ENCODE data around the gene IMPA2.

Gene IMPA2

DNA sequence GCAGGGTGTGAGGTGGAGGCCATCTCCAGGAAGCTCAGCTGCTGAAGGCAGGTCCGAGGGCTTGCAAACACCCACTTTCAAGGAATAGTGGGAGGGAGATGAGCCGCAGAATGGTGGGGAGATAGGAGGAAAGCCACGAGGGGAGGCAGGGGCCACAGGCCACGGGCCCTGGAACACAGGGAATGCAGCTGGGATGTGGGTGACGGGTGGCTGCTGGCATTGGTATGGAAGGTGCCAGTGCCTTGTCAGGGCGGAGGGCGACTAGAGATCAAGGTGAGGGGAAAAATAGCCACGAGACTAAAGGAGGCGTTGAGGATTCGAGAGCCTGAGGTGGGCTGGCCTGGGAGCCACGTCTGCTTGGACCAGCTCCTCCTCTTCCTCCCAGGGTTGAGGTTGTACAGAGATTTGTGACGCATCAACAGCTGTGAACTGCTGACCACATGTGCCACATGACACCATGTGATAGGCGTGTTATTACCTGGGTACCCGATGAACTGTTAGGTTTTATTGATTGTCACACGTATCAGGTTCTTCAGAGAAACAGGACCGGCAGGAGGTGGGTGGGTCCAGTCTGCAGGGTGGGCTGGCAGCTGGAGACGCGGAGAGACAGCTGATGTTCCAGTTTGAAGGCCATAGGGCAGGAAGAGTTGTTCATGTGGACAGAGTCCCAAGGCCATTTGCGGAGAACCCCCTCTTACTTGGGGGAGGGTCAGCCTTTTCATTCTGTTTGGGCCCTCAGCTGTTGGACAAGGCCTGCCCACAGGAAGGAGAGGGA is 9.9 kb downstream of the IMPA2 start:
- no peak for DNase-seq

DNA sequence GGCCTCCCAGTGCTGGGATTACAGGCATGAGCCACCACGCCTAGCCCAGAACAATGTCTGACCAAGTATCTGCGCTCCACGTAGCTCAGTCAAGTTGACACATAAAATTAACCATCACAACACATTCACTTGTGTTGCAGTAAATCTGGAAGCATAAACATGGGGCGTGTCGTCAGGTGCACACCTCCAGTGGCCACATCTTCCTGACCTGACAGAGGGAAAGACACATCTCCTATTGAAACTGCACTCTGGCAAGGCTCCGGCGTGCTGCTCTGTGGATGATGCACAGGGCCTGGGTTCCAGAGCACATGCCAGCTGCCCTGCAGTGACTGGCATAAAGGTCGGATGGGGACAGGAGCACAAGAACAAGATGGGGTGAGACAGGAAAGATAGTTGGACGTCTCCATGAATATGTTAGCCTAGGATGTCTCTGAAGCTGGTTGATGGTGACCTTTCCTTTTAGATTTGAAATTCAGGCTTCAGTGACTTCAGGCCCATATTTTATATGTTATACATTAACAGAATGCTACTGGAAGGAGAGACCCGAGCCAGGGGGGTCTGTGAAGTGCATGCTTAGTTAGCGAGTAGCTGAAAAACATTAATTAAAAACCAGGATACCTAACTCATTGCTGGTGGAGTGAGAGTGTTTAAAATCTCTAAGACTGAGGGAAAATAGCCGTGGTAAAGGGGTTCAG is 10.9 kb downstream of the IMPA2 start:
- DNase-seq = no peak

DNA sequence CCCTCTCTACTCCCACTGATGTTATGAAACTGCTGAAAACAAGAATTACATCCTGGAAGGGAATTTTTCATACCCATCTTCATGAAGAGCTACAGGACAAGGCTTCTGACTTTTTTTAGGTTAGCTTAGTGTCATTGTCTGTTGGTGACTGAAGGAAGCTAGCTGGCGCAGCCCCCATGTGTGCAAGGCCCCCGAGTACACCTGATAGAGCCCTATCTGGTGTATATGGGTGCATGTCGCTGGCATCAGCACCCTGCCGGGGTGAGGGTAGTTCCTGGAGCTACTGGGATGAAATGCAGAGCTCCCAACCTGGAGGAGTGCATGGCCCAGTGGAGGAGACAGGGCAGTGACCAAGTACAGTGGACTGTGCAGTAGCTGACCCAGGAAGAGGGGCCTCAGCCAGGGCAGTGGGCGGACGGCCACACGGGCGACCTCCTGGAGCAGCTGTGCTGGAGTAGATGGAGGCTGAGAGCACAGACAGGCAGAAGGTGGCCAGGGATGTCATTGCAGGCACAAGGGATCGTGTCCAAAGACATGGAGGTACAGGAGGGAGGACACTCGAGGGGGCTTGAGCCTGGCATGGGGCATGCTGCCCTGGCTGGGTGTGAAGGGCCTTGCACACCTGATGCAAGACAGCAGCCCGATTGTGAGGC is 12.1 kb downstream of the IMPA2 start:
- DNase-seq = no peak

DNA sequence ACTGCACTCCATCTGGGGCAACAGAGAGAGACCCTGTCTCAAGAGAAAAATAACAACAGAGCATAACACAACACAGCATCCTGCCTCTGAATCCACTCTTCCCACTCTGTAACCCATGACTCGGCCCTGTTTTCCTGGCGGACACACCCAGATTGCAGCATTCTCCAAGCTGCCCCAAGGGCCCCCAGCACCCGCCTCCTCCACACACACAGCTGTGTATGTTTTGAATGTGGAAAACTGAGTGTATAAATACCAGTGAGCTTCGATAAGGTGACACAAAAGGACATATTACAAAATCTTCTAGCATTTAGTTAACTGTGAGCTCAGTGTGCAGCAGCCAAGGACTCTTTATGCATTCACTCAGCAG is 13.0 kb downstream of the IMPA2 start:
- DNase-seq = no peak

DNA sequence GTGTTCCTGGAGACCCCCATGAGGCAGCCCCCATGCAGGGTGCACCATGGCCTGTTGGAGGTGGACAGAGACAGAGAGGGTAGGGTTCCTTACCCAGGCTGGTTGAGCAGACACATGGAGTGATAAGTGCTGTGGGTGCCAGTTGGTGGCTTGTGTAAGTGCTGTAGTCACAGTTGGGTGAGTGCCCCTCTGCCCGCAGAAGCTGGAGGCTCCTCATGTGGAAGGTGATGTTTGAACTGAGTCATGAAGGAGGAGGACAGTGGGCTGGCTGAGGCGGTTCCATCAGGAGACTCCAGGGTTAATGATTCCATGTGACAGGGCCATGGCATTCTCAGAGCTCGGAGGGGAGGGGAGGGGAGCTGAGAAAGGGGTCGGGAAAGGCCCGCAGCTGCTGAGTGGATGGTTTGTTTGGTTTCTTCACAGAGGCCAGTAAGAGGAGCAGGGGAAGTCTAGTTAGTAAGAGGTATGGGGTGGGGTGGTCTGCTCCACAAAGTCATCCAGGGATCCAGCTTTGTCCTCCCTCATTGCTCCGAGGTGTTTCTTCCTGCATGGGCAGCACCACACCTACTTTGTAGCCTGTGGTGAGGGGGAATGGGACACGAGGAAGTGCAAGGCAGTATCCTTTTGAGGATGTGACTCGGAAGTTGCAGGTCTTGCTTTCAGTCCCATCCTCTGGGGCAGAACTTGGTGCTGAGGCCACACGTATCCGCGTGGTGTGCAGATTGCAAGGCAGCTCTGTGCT is 13.6 kb downstream of the IMPA2 start:
- no peak for DNase-seq

DNA sequence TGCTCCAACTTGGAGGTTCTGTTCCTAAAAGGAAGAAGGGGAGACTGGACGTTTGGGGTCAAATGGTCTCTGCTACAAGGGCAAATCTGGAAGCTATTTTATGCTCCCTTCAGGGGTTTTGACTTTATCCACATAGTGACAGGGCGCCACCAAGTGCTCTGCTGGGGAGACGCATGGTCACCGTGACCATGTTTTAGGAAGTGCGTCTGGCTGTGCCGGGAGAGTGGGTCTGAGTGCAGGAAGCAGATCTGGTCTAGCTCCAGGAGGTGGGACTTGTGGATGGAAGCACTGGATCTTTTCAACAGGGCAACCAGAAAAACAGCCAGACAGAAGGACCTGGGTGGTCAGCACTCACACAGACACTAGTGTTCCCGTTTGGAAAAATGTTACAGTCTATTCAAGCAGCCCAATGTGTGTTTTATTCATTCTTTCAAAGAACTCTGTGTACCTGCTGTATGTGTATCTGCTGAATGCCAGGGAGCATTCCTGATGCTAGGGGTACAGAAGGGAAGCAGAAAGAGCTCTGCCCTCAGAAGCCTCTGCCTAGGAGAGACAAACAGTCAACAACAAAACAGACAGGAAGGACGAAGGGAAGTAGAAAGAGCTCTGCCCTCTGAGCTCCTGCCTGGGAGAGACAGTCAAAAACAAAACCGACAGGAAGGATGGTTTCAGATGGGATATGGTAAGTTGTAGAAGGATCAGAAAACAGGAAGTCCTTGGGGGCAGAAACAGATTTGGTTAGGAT is 14.3 kb downstream of the IMPA2 start:
- peak; percentile 51 for DNase-seq

DNA sequence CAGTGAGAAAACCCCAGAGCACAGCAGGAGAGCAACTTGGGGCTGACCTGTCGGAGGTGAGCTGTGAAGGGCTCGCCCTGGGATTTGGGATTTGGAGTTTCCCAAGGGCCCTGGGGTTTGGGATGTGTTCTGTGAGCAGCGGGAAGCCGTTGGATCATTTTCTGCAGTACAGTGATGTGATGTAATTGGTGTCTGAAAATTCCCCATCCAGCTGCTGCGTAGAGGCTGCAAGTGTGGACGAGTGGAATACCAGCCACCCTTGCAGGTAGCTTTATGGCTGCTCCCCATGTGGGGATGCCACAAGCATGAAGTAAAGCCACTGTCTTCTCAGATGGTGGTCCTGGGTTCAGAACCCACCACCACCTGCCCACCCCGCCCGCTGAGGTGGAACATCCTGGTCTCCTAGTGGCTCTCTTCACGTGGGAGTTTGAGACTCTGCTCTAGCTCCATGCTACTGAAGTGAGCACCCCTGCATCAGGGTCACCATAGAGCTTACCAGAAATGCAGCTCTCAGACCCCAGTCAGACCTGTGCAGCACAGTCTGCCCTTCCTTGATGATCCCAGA is 15.0 kb downstream of the IMPA2 start:
- DNase-seq = no peak

DNA sequence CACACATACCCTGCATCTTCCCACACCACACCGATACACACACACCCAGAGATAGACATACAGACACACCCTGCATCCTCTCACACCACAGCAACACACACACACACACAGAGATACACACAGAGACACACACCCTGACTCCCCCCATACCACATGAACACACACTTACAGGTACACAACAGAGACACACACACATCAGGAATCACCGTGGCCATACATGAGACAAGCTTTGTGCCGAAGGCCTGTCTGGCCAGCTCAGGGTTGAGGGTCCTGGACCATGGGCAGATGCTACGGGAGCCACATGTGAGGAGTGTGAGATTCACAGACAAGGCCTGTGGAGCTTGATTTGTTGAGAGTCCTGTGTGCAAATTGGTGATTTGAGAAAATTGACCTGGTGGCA is 15.6 kb downstream of the IMPA2 start:
- no peak for DNase-seq

DNA sequence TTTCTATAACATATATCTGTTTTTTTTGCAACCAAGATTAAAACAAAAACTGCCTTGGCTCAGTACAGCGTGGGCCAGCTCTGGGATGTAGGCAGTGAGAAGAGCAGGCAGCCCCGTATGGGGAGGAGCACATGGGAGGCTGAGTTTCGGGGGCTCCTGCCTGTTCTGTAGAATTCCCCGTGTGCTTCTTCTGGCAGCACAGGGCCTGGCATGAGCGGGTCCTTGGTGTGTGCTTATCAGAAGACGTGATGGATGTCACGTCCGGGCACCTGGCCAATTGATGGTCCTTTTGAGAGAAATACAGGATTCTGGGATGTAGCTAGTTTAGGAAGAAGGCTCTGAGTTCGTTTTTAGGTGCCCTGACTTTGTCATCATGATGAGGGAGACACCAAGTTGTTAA is 16.2 kb downstream of the IMPA2 start:
- no peak for DNase-seq

DNA sequence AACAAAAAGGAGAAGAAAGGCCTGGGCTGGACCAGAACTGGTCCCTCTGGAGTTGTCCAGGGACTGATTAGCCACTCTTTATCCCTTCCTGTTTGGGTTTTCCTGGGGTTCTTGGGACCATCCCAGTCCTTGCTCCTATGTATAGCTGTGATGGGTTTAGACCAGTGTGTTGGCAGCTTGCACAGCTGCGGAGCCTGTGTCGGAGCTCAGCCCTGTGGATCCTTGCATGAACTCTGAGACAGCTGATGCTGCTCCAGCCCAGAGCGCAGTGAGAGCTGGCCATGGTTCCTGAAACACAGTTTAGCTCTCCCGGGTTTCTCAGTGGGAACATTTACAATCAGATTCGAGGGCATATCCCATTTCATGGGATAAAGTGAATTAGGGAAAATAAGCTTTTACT is 16.9 kb downstream of the IMPA2 start:
- DNase-seq = no peak

DNA sequence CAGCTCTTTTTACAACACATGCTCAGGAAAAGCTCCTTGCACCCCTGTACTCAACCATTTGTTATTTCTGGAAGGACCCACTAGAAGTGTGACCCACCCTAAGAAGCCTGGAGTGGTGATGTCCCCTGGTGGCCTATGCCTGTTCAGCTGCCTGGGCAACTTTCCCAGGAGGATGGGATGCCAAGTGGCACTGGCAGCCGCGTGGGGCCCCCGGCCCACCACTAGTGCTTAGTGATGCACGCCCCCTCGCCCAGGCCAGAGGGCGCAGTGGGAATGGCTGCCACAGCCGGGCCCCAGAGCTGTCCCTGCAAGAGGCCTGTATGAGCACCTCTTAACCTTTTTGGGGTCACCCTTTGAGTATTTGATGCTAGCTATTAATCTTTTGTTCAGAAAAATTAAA is 18.1 kb downstream of the IMPA2 start:
- no peak for DNase-seq

DNA sequence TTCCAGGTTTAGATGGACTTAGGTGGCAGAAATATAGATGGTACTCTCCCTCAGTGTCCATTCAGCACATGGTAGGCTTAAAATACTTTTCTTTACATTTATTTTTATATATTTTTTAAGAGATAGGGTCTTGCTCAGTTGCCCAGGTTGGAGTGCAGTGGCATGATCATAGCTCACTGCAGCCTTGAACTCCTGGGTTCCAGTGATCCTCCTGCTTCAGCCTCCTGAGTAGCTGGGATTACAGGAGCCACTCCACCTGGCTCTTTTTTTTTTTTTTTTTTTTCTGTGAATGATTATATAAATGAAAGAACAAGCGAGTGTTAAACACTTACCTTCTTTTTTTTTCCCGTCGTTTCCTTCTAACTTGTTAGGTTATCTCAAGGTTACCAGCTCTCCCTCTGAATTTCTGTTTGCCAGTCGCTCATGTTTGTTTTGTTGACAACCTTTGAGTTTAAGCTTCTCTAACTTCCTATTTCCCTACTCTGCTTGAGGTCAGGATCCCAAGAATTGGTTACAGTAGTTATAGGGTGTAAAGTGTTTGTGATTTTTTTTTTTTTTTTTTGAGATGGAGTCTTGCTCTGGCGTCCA is 18.9 kb downstream of the IMPA2 start:
- DNase-seq = no peak

DNA sequence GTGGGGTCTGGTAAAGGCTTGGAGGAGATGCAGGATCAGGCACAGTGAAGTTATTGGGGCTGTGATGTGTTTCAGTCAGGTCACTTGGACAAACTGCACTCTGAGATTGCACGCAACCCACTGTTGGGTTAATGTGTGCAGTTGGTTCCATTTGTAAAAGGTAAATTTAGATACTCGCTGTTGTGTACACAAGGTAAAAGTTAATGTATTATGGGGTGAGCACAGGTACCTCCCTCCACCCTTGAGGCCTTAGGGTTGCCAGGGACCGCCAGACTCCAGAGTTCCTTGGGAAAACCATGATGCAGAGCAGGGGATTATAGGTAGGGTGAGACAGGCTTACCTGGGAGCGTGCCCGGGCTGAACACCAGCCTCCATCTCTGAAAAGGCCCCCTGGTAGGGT is 20.1 kb downstream of the IMPA2 start:
- no peak for DNase-seq

DNA sequence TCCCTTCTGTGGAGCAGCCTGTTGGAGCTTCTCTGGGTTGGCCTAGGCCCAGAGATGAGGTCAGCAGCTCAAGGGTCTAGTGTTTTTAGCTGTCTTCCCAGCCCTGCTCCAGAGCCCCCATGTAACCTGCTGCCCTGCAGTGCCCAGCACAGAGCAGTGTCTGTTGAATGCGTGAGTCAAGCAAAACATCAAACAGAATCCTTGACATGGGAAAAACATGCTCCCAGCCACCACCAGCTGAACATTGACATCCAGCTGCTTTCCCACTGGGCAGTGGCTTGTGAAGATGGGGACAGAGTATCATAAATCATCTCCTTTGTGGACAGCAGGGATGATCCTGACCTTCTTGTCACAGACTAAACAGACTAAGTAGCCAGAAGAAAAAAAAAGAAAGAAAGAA is 22.6 kb downstream of the IMPA2 start:
- DNase-seq = no peak

DNA sequence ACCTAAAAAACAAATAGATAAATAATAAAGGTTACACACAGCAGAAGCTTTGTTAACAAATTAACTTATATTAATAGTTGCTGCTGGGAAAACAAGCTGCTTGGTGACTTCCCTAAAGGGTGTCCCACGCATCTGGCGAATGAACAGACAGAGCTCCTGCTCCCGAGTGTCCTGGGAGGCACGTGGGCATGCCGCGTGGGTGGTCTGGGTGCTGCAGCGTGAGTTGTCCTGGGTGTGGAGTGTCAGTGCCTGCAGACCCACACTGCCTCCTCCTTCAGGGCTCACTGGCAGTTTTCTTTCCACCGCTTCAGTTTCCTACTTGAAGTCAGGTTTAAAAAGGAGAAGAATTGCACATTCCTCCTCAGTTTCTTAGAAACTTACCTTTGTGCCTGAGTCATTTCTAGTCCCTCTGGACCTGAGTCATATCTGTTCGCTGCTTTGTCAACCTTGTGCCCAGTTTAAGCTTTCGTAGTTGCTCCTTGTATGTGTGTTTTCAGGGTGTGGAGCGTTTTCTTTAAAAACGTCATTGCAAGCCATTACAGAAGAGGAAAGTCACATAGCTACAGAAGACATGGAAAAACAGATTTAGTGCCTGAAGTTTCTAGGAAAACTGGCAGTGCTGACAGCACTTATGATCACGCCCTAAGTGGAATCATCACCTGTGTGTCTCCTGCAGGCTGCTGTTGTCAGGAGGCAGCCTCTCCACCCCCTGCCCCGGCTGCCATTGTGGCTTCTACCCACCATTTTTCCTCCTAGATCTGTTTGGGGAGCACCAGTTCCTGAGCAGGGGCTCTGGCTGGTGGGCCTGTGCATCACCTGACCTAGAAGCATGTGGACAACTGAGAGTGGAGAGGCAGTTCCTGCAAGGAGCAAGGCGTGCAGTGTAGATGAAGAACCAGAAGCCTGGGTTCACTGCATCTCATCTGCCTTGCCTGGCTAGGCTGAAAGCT is 24.5 kb downstream of the IMPA2 start:
- no peak for DNase-seq

DNA sequence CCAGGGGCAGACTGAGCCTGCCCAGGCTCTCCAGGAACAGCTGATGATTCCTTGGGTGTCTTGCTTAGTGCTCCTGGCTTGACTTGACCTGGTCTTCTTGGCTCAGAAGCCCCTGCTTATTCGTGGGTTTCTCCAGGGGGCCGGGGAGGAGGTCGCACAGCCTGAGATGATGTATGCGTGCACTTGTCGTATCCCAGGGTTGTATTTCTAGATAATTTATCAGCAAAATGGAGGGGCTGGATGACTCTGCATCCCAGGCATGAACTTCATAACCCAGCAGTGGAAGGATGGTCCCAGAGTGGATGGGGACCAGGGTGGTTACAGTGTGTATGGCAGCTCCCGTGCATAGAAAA is 25.2 kb downstream of the IMPA2 start:
- DNase-seq = no peak

DNA sequence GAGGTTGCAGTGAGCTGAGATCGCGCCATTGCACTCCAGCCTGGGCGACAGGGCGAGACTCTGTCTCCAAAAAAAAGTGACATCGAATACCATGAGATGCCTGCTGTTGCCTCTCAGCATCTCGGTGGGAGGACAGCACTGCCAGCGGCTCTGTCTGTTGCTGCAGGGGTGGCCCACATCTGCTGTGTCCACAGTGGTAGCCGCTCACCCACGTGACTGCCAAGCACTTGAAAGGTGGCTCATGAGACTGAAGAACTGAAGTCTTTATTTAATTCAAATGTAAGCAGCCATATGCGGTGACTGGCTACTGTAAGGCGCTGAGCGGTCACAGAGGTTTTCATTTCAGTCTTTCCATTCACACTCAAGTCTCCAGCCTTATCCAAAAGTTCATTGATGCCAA is 25.8 kb downstream of the IMPA2 start:
- no peak for DNase-seq

DNA sequence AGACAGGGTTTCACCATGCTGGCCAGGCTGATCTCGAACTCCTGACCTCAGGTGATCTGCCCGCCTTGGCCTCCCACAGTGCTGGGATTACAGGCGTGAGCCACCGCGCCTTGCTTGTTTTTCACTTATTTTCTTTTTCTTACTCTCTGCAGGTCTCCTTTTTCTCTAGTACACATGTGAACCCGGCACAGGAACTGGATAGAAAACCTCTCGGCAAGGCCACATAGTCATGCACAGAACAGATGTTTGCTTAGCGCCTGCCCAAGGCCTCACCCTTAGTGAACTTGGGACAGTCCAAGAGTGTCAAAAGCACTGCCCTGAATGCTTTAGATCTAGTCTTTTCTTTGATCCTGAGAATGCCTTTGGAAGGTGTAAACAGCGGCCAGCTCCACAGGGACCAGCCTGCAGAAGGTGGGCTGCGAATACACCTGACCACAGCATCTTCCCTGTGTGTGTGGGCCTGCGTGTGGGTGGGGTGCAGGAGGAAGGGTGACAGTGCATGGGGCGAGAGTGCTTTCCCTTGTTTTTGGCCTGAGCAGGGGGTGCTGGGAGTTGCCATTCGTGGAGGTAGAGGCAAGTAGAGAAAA is 27.0 kb downstream of the IMPA2 start:
- no peak for DNase-seq

DNA sequence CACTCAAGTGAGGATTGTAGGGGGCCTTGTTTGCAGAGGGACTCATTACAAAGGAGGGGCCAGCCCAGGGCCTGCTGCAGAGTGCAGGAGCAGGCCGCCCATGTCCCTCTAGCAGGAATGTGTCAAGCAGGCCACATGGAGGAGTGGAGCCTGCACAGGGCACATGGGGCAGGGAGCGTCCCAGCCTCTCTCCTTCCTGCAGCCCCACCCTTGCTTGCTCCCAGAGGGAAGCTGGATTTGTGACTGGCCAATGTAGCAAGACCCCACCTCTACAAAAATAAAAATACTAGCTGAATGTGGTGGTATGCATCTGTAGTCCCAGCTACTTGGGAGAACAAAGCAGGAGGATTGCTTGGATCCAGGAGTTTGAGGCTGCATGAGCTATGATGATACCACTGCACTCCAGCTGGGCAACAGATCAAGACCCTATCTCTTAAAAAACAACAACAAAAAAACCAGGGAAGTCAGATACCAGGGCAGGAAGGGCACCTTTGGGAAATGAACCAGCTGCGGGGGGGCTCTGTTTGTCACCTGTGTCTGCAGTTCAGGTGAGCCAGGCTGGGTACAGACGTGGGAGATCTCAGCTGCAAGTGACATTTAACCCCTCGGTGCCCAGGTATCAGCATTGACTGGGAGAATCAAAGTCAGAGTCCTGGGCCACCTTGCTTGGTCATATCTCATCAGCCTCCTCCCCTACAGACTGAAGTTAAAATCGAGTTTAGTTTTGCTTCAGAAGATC is 27.7 kb downstream of the IMPA2 start:
- no peak for DNase-seq
